GM23338 (cell line): Measurements from ENCODE around the gene SERINC5. TPM values are rescaled to one million over a fixed set of nuclear protein-coding genes. Genes with fewer than 3 reads are reported as not detected.
A peak's percentile ranks its signal among the peaks of the same experiment; 100 is the strongest.

Experiments
- ATAC-seq: fragments of 200-7000 bp; cut with Tn5 transposase; 3 replicates; pipeline ENCODE4 v1.9.1; 2020
- DNase-seq: peaks from one replicate; pipeline ENCODE4 v3.0.0-alpha.2; 2015; ENCODE audit warnings: low spot score
- H2AFZ ChIP-seq: fragments of 200-600 bp; sonication (generic); 2 replicates; pipeline ENCODE4 v1.8.0; 2016; ENCODE audit warnings: antibody characterized with exemption, mild to moderate bottlenecking, moderate library complexity
- H3F3A ChIP-seq: fragments of 200-600 bp; sonication (generic); replicated peaks from 2 replicates; pipeline ENCODE4 v1.8.0; 2017; ENCODE audit warnings: antibody characterized with exemption, mixed run types, low read depth
- H3K27ac ChIP-seq: fragments of 200-600 bp; sonication (generic); 2 replicates; pipeline ENCODE4 v1.6.1; 2016; ENCODE audit warnings: low read depth
- H3K27me3 ChIP-seq: fragments of 200-600 bp; sonication (generic); 2 replicates; pipeline ENCODE4 v1.8.0; 2016; ENCODE audit warnings: mild to moderate bottlenecking, mixed run types, moderate library complexity; ENCODE audit not compliant: insufficient read depth
- H3K36me3 ChIP-seq: fragments of 200-600 bp; sonication (generic); 2 replicates; pipeline ENCODE4 v1.8.0; 2016; ENCODE audit warnings: mild to moderate bottlenecking; ENCODE audit not compliant: insufficient read depth
- H3K4me1 ChIP-seq: fragments of 200-600 bp; sonication (generic); 2 replicates; pipeline ENCODE4 v1.8.0; 2016; ENCODE audit warnings: mild to moderate bottlenecking, moderate library complexity; ENCODE audit not compliant: insufficient read depth
- H3K4me2 ChIP-seq: fragments of 200-600 bp; sonication (generic); 2 replicates; pipeline ENCODE4 v1.7.1; 2017; ENCODE audit warnings: mixed run types
- H3K4me3 ChIP-seq: fragments of 200-600 bp; sonication (generic); 2 replicates; pipeline ENCODE4 v1.6.1; 2016; ENCODE audit warnings: mixed run types
- H3K79me2 ChIP-seq: fragments of 200-600 bp; sonication (generic); replicated peaks from 2 replicates; pipeline ENCODE4 v1.8.0; 2017; ENCODE audit warnings: mild to moderate bottlenecking; ENCODE audit not compliant: insufficient read depth
- H3K9me2 ChIP-seq: fragments of 200-600 bp; sonication (generic); 2 replicates; pipeline ENCODE4 v1.8.0; 2017; ENCODE audit not compliant: insufficient read depth
- H4K20me1 ChIP-seq: fragments of 200-600 bp; sonication (generic); replicated peaks from 2 replicates; pipeline ENCODE4 v1.8.0; 2017; ENCODE audit warnings: mild to moderate bottlenecking; ENCODE audit not compliant: insufficient read depth
- H3K27ac Mint-ChIP-seq: 2 replicates; pipeline ENCODE4 v1.8.0; 2020; ENCODE audit warnings: inconsistent platforms, mild to moderate bottlenecking, moderate library complexity, mixed read lengths
- H3K27me3 Mint-ChIP-seq: 3 replicates; pipeline ENCODE4 v1.8.0; 2022; ENCODE audit warnings: low read depth, mild to moderate bottlenecking, moderate library complexity, mixed read lengths, inconsistent platforms; ENCODE audit not compliant: insufficient read depth, poor library complexity
- H3K36me3 Mint-ChIP-seq: 3 replicates; pipeline ENCODE4 v1.8.0; 2021; ENCODE audit warnings: low read depth, mild to moderate bottlenecking, inconsistent platforms, moderate library complexity, mixed read lengths
- H3K4me1 Mint-ChIP-seq: 3 replicates; pipeline ENCODE4 v1.8.0; 2020; ENCODE audit warnings: mild to moderate bottlenecking, inconsistent platforms, mixed read lengths
- H3K4me3 Mint-ChIP-seq: 3 replicates; pipeline ENCODE4 v1.8.0; 2021; ENCODE audit warnings: moderate library complexity, mild to moderate bottlenecking, inconsistent platforms, mixed read lengths
- H3K9me3 Mint-ChIP-seq: 3 replicates; pipeline ENCODE4 v1.8.0; 2020; ENCODE audit warnings: moderate library complexity, mild to moderate bottlenecking, inconsistent platforms, mixed read lengths
- EZH2 ChIP-seq: fragments of 200-600 bp; sonication (generic); IDR thresholded peaks from one replicate; pipeline ENCODE4 v1.8.0; 2017; ENCODE audit warnings: antibody characterized with exemption, mild to moderate bottlenecking, low read depth; ENCODE audit not compliant: unreplicated experiment
- EZH2phosphoT487 ChIP-seq: fragments of 200-600 bp; sonication (generic); IDR thresholded peaks from one replicate; pipeline ENCODE4 v1.8.1; 2018; ENCODE audit warnings: antibody characterized with exemption; ENCODE audit not compliant: unreplicated experiment
- NANOG ChIP-seq: IDR thresholded peaks from 2 replicates; pipeline ENCODE4 v1.6.1; 2016; ENCODE audit warnings: antibody characterized with exemption, borderline replicate concordance
- POLR2AphosphoS5 ChIP-seq: IDR thresholded peaks from 2 replicates; pipeline ENCODE4 v1.6.1; 2016; ENCODE audit warnings: antibody characterized with exemption, low read depth
- ZNF331 ChIP-seq: fragments of 250-450 bp; sonication (Bioruptor Pico); IDR thresholded peaks from 2 replicates; pipeline ENCODE4 v1.5.0; 2020; ENCODE audit warnings: low read depth, mild to moderate bottlenecking, moderate library complexity
- polyA plus RNA-seq: library from polyadenylated mRNA; unstranded; fragments of >200 nt; fragmentation: Nextera tagmentation; extraction: Ambion mirVana; gene quantifications from 2 replicates; pipeline ENCODE4 v1.2.1, GENCODE V29; 2016
- total RNA-seq: library from RNA; depleted of rRNA; stranded (reverse); fragments of >200 nt; shearing (Covaris generic); gene quantifications from 2 replicates; pipeline ENCODE4 v1.2.3, GENCODE V29; 2014
- TF ChIP-seq, protein P1 (sequence below): fragments of 250-450 bp; sonication (Bioruptor Pico); IDR thresholded peaks from 2 replicates; pipeline ENCODE4 v1.5.0; 2020; ENCODE audit warnings: mild to moderate bottlenecking, moderate library complexity
- TF ChIP-seq, protein P2 (sequence below): IDR thresholded peaks from 2 replicates; pipeline ENCODE4 v1.6.1; 2016; ENCODE audit warnings: antibody characterized with exemption
- TF ChIP-seq, protein P3 (sequence below), 2 experiments: fragments of 200-600 bp in 1 of 2; sonication (generic) in 1 of 2; conservative IDR thresholded peaks; 2 replicates each; pipeline versions ENCODE4 v1.5.1 to v1.6.1; 2016 to 2017; ENCODE audit warnings: antibody characterized with exemption in 2 of 2, low read depth in 2 of 2, mild to moderate bottlenecking in 2 of 2, moderate library complexity in 1 of 2
- TF ChIP-seq, protein P4 (sequence below): IDR thresholded peaks from one replicate; pipeline ENCODE4 v1.6.1; 2018; ENCODE audit warnings: antibody characterized with exemption; ENCODE audit not compliant: unreplicated experiment

SERINC5 gene
- total and polyA plus RNA-seq, 2 experiments from 2014 or later = 34.0 to 107 TPM

DNA sequence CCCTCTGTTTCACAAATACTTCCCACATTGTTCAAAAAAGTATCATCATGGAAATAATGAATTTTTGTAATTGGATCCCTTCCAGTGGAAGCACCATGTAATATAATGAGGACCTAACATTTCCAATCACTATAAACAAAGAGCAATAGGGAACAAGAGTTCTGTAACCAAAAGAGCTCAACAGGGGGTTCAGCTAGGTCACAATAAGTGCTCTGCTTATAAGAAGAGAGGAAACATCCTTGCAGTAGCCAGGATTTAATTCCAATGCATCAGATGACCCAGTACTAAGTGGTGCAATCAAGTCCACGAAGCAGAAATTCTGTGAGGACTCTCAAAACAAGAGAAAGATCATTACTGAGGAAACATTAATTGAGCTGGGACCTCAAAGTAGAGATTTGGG lies 5.9 kb downstream of the SERINC5 start:
- Histone ChIP-seq H3K27ac (no peak overlapping the region), H3K4me3 (no peak overlapping the region), H3K9me2 (no peaks in the 10 kb centered on the region), H3K4me2 (no peak overlapping the region), H3K4me1 (peaks cover 83% of the 10 kb centered on the region), H3K36me3 (no peaks in the 10 kb centered on the region), H3K79me2 (peaks cover 98% of the 10 kb centered on the region), H3F3A (peaks cover 12% of the 10 kb centered on the region), H4K20me1 (peaks cover 52% of the 10 kb centered on the region), H3K27me3 (peaks cover under 1% of the 10 kb centered on the region; the same call in 1 of the 2 replicates), H2AFZ (no peak overlapping the region)
- peak overlapping the region; percentile 83 for H3K27ac Mint-ChIP-seq
- peaks cover 4% of the 10 kb centered on the region for H3K9me3 Mint-ChIP-seq
- TF ChIP-seq EZH2phosphoT487 (no peak), POLR2AphosphoS5 (no peak), NANOG (no peak), ZNF331 (no peak), EZH2 (no peak)
- TF ChIP-seq, protein P1, sequence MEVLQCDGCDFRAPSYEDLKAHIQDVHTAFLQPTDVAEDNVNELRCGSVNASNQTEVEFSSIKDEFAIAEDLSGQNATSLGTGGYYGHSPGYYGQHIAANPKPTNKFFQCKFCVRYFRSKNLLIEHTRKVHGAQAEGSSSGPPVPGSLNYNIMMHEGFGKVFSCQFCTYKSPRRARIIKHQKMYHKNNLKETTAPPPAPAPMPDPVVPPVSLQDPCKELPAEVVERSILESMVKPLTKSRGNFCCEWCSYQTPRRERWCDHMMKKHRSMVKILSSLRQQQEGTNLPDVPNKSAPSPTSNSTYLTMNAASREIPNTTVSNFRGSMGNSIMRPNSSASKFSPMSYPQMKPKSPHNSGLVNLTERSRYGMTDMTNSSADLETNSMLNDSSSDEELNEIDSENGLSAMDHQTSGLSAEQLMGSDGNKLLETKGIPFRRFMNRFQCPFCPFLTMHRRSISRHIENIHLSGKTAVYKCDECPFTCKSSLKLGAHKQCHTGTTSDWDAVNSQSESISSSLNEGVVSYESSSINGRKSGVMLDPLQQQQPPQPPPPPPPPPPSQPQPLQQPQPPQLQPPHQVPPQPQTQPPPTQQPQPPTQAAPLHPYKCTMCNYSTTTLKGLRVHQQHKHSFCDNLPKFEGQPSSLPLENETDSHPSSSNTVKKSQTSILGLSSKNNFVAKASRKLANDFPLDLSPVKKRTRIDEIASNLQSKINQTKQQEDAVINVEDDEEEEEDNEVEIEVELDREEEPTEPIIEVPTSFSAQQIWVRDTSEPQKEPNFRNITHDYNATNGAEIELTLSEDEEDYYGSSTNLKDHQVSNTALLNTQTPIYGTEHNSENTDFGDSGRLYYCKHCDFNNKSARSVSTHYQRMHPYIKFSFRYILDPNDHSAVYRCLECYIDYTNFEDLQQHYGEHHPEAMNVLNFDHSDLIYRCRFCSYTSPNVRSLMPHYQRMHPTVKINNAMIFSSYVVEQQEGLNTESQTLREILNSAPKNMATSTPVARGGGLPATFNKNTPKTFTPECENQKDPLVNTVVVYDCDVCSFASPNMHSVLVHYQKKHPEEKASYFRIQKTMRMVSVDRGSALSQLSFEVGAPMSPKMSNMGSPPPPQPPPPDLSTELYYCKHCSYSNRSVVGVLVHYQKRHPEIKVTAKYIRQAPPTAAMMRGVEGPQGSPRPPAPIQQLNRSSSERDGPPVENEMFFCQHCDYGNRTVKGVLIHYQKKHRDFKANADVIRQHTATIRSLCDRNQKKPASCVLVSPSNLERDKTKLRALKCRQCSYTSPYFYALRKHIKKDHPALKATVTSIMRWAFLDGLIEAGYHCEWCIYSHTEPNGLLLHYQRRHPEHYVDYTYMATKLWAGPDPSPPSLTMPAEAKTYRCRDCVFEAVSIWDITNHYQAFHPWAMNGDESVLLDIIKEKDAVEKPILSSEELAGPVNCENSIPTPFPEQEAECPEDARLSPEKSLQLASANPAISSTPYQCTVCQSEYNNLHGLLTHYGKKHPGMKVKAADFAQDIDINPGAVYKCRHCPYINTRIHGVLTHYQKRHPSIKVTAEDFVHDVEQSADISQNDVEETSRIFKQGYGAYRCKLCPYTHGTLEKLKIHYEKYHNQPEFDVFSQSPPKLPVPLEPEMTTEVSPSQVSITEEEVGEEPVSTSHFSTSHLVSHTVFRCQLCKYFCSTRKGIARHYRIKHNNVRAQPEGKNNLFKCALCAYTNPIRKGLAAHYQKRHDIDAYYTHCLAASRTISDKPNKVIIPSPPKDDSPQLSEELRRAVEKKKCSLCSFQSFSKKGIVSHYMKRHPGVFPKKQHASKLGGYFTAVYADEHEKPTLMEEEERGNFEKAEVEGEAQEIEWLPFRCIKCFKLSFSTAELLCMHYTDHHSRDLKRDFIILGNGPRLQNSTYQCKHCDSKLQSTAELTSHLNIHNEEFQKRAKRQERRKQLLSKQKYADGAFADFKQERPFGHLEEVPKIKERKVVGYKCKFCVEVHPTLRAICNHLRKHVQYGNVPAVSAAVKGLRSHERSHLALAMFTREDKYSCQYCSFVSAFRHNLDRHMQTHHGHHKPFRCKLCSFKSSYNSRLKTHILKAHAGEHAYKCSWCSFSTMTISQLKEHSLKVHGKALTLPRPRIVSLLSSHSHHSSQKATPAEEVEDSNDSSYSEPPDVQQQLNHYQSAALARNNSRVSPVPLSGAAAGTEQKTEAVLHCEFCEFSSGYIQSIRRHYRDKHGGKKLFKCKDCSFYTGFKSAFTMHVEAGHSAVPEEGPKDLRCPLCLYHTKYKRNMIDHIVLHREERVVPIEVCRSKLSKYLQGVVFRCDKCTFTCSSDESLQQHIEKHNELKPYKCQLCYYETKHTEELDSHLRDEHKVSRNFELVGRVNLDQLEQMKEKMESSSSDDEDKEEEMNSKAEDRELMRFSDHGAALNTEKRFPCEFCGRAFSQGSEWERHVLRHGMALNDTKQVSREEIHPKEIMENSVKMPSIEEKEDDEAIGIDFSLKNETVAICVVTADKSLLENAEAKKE (CRISPR knock-in tag) = no peak
- TF ChIP-seq, protein P2, sequence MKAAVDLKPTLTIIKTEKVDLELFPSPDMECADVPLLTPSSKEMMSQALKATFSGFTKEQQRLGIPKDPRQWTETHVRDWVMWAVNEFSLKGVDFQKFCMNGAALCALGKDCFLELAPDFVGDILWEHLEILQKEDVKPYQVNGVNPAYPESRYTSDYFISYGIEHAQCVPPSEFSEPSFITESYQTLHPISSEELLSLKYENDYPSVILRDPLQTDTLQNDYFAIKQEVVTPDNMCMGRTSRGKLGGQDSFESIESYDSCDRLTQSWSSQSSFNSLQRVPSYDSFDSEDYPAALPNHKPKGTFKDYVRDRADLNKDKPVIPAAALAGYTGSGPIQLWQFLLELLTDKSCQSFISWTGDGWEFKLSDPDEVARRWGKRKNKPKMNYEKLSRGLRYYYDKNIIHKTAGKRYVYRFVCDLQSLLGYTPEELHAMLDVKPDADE = no peak
- TF ChIP-seq, protein P3, sequence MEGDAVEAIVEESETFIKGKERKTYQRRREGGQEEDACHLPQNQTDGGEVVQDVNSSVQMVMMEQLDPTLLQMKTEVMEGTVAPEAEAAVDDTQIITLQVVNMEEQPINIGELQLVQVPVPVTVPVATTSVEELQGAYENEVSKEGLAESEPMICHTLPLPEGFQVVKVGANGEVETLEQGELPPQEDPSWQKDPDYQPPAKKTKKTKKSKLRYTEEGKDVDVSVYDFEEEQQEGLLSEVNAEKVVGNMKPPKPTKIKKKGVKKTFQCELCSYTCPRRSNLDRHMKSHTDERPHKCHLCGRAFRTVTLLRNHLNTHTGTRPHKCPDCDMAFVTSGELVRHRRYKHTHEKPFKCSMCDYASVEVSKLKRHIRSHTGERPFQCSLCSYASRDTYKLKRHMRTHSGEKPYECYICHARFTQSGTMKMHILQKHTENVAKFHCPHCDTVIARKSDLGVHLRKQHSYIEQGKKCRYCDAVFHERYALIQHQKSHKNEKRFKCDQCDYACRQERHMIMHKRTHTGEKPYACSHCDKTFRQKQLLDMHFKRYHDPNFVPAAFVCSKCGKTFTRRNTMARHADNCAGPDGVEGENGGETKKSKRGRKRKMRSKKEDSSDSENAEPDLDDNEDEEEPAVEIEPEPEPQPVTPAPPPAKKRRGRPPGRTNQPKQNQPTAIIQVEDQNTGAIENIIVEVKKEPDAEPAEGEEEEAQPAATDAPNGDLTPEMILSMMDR (conservative IDR thresholded peaks at IDR 0.05; ENCODE audit: low read depth in 2 of 2) = no peak
- TF ChIP-seq, protein P4, sequence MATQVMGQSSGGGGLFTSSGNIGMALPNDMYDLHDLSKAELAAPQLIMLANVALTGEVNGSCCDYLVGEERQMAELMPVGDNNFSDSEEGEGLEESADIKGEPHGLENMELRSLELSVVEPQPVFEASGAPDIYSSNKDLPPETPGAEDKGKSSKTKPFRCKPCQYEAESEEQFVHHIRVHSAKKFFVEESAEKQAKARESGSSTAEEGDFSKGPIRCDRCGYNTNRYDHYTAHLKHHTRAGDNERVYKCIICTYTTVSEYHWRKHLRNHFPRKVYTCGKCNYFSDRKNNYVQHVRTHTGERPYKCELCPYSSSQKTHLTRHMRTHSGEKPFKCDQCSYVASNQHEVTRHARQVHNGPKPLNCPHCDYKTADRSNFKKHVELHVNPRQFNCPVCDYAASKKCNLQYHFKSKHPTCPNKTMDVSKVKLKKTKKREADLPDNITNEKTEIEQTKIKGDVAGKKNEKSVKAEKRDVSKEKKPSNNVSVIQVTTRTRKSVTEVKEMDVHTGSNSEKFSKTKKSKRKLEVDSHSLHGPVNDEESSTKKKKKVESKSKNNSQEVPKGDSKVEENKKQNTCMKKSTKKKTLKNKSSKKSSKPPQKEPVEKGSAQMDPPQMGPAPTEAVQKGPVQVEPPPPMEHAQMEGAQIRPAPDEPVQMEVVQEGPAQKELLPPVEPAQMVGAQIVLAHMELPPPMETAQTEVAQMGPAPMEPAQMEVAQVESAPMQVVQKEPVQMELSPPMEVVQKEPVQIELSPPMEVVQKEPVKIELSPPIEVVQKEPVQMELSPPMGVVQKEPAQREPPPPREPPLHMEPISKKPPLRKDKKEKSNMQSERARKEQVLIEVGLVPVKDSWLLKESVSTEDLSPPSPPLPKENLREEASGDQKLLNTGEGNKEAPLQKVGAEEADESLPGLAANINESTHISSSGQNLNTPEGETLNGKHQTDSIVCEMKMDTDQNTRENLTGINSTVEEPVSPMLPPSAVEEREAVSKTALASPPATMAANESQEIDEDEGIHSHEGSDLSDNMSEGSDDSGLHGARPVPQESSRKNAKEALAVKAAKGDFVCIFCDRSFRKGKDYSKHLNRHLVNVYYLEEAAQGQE = no peak
- peaks cover 21% of the 10 kb centered on the region for H3K36me3 Mint-ChIP-seq
- H3K4me1 Mint-ChIP-seq = peaks cover 82% of the 10 kb centered on the region
- DNase-seq = peak; percentile 45
- peaks cover 8% of the 10 kb centered on the region for H3K27me3 Mint-ChIP-seq
- H3K4me3 Mint-ChIP-seq = peak overlapping the region; percentile 37; the same call in 1 of the 3 replicates
- no peak for ATAC-seq
